Measurements from ENCODE around the gene MCRIP1.

MCRIP1 gene

GRCh38 chr17:81819708-81820107, 13.4 kb downstream of the MCRIP1 start:
- no peak for DNase-seq (ENCODE audit: low read depth in 2 of 2)

GRCh38 chr17:81817758-81818147, 15.3 kb downstream of the MCRIP1 start:
- DNase-seq (ENCODE audit: low read depth in 2 of 2) = no peak

- no peak for DNase-seq (ENCODE audit: low read depth in 2 of 2)
Observed at GRCh38 chr17:81815646-81815986, 17.5 kb downstream of the MCRIP1 start.

- DNase-seq (ENCODE audit: low read depth in 2 of 2) = no peak
Observed at GRCh38 chr17:81814748-81815645, 18.1 kb downstream of the MCRIP1 start.

- no peak for DNase-seq (ENCODE audit: low read depth in 2 of 2)
Observed at GRCh38 chr17:81813861-81814683, 19.0 kb downstream of the MCRIP1 start.

- no peak for DNase-seq (ENCODE audit: low read depth in 2 of 2)
Observed at GRCh38 chr17:81813371-81813684, 19.8 kb downstream of the MCRIP1 start.

GRCh38 chr17:81812571-81813370, 20.3 kb downstream of the MCRIP1 start:
- no peak for DNase-seq (ENCODE audit: low read depth in 2 of 2)

GRCh38 chr17:81811705-81812570, 21.2 kb downstream of the MCRIP1 start:
- no peak for DNase-seq (ENCODE audit: low read depth in 2 of 2)

GRCh38 chr17:81810892-81811704, 22.0 kb downstream of the MCRIP1 start:
- DNase-seq (ENCODE audit: low read depth in 2 of 2) = no peak

GRCh38 chr17:81810476-81810875, 22.6 kb downstream of the MCRIP1 start:
- DNase-seq (ENCODE audit: low read depth in 2 of 2) = no peak

GRCh38 chr17:81809556-81809998, 23.5 kb downstream of the MCRIP1 start:
- no peak for DNase-seq (ENCODE audit: low read depth in 2 of 2)

GRCh38 chr17:81808778-81809555, 24.1 kb downstream of the MCRIP1 start:
- no peak for DNase-seq (ENCODE audit: low read depth in 2 of 2)

GRCh38 chr17:81807839-81808238, 25.3 kb downstream of the MCRIP1 start:
- no peak for DNase-seq (ENCODE audit: low read depth in 2 of 2)

GRCh38 chr17:81807210-81807719, 25.8 kb downstream of the MCRIP1 start:
- no peak for DNase-seq (ENCODE audit: low read depth in 2 of 2)

GRCh38 chr17:81806461-81807209, 26.5 kb downstream of the MCRIP1 start:
- DNase-seq (ENCODE audit: low read depth in 2 of 2) = no peak

- no peak for DNase-seq (ENCODE audit: low read depth in 2 of 2)
Observed at GRCh38 chr17:81805707-81806460, 27.2 kb downstream of the MCRIP1 start.

GRCh38 chr17:81804559-81805399, 28.3 kb downstream of the MCRIP1 start:
- no peak for DNase-seq (ENCODE audit: low read depth in 2 of 2)

Data from stimulated activated CD8-positive, alpha-beta memory T cell treated with anti-CD3 and anti-CD28 coated beads, Interleukin-7, amount 100 ng/mL, for 4 hours (primary cell).